ENCODE results near the gene JAK3.

JAK3 gene

GRCh38 chr19:17865364-17866311 is 17.9 kb upstream of the JAK3 start:
- no peak for DNase-seq

GRCh38 chr19:17863520-17864182 is 15.9 kb upstream of the JAK3 start:
- DNase-seq = peak in 1 of 2 experiments; percentile 51

DNA sequence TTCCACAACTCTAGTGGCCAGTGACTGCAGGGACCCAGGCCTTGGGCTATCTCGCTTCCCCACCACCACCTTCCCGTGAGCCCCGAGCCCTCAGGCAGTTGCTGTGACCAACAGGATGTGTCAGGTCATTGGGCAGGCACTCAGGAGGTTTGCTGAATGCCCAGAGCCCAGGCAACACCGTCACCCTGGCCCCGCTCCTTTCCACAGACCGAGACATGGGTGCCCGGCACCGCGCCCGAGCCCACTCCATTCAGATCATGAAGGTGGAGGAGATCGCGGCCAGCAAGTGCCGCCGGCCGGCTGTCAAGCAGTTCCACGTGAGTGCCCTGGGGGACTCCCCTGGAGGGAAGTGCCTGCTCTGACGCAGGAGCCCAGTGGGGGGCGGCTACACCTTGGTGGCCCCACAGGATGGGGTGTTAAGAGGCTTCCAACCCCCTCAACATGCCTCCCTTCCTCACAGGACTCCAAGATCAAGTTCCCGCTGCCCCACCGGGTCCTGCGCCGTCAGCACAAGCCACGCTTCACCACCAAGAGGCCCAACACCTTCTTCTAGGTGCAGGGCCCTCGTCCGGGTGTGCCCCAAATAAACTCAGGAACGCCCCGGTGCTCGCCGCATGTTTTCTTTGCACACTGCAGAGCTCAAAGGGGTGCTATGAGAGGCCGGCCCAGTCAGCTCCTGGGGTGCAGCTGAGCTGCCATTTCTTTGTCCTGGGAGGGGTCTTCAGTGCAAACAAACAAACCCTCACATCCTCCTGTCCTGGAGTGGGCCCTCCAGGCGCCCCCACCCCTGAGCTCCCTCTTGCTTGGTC is 15.1 kb upstream of the JAK3 start:
- no peak for DNase-seq

GRCh38 chr19:17861542-17862402 is 14.0 kb upstream of the JAK3 start:
- no peak for DNase-seq

DNA sequence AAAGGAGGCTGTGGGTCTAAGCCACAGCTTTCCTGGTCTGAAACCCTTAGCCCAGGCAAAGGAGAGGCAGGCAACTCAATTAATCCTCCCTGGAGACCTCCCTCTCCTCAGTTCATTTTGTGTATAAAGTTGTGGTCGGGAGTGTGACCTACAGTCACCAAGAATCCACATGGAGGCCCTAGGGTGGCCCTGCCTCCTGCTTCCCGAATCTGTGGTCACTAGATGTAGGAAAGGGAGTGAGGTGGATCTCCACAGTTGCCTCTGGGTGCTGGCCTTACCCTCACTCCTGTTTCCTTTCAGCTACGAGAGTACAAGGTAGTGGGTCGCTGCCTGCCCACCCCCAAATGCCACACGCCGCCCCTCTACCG is 13.2 kb upstream of the JAK3 start:
- DNase-seq = no peak

DNA sequence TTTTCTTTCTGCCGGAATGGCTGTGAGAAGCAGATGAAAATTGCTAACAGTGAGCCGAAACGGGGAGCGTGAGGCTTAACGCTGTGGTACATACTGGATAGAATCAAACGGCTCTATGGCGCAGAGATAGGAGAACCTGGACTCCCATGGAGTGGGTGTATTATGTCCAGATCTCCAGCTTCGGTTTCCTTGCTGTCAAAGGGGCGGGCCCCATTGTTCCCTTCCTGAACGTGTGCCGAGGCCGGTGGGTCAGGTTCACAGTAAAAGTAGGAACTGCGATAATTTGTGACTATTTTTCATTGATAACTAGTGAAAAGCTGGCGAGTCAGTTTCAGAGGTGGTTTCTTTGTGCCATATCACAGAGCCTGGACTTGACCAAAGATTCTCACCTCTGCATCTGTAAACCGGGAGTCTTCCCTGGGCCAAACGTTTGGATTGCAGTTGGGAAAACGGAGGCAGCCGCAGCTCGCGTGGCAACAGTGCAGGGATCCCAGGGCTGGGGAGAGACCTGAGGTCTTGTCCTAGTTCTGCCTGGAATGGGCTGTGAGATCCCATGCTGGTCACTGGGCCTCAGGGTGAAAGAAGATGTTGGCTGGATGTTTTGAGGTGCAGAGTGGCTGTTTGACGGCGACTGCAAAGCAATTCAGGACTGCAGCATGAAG is 12.7 kb upstream of the JAK3 start:
- no peak for DNase-seq

DNA sequence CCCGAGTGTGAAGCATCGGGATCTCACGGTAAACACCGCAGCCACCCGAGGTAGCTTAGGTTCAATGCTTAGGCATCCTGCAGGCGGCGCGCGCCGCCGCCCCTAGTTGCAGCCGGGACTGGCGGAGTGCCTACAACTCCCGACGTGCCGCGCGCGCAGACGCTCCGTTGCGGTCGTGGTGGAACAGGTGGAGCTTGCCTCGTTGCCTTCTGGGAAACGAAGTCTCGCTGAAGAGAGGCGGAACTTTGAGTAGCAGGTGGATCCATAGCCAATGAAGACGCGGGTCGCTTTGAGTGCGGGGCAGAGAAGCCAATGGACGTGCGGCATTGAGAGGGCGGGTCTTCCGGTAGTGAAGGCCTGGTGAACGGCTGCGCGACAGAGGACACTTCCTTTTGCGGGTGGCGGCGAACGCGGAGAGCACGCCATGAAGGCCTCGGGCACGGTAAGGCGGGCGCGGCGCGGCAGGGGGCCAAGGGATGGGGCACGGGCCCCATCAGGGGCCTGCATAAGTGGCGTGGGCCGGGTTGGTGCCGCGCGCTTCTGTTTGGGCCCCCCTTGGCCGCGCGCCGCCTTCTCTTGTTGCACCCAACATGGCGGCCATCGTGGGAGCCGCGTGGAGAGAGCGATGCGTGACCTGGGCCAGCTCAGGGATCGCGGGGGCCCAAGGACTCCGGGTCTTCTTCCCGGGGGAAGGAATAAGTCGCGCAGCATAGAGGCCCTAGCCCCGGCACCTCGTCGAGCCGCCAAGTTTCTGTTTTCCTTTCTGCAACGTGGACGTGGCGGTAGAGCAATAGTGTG is 11.9 kb upstream of the JAK3 start, which contains the start of gene RPL18A:
Gene RPL18A (plus strand): TSS at position 378 of the 798 bp plus-strand sequence. CDS start 47 bp downstream, at position 425.
- peak; percentile 100 for DNase-seq

GRCh38 chr19:17855280-17856152 is 7.7 kb upstream of the JAK3 start:
- peak; percentile 39 to 76 for DNase-seq

GRCh38 chr19:17854061-17854460 is 6.3 kb upstream of the JAK3 start:
- DNase-seq = no peak

GRCh38 chr19:17848595-17849292 is 962 bp upstream of the JAK3 start:
- DNase-seq = no peak

DNA sequence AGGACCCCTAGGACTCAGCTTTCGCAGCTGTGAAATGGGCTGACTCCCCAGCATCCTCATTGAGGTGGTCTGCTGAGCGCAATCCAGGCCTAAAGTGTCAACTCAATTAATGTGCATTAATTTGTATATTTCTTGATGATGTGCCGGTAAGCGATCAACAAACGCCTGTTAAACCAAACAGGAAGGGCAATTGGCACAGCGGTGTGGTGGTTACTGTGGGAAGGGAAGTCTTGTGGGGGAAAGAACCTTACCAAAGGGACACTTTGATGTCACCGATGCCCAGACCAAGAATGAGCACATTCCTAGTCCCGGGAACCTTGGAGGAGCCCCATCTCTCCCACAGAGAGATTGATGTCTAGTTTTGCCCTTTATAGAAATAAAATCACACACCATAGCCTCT is 1.6 kb downstream of the JAK3 start:
- DNase-seq = no peak

GRCh38 chr19:17843908-17844490 is 3.8 kb downstream of the JAK3 start:
- no peak for DNase-seq

GRCh38 chr19:17843292-17843827 is 4.4 kb downstream of the JAK3 start:
- DNase-seq = no peak

- DNase-seq = no peak
Observed at GRCh38 chr19:17842663-17843291, 5.0 kb downstream of the JAK3 start.

DNA sequence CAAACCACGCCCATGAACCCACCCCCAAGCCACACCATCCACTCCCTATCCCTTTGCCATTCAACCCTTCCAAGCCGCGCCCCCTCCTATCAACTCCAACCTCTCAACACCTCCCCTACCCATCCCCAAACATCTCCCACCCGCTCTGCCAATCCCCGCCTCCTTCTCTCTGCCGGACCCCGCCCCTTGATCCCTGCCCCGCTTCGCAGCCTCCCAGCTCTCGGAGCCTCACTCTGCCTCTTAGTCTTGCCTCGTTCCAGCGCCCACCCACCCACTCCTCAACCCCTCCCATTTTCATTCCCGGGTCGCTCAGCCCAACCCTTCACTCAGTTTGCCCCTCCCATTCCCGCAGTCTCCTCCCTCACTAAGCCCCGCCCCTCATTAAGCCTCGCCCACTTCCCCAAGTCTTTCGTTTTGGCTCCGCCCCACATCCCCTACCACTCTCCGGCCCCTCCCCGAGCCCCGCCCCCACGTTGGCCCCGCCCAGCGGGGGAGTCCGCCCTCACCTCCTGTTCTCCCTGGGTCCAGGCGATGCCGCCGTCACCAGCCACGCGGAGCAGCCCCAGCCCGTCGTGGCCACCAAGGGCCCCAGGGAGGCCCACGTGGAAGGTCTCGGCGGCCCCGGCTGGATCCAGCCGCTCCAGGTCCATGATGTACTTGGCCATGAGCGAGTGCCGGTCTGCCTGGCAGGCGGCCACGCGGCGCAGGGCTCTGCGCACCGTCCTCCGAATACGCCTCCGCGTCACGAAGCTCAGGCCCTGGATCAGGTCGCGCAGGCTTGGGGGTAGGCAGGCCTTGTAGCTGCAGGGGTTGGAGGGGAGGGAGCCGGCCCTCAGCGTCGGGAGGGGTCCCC is 5.7 kb downstream of the JAK3 start:
- DNase-seq = peak; percentile 92 to 95

- no peak for DNase-seq
Observed at GRCh38 chr19:17841371-17841809, 6.4 kb downstream of the JAK3 start.

- no peak for DNase-seq
Observed at GRCh38 chr19:17840019-17840418, 7.8 kb downstream of the JAK3 start.
